SK-N-MC (cell line): ENCODE results near the gene ADAM20.
"Not testable (repeated sequence)": the region's sequence is repeated elsewhere in the genome, so short reads cannot be mapped to it uniquely, and the experiment has no call there.

ENCODE experiments used
- DNase-seq: peaks from one replicate; pipeline ENCODE4 v3.0.0-alpha.2; 2011; ENCODE audit warnings: low read depth, low spot score
- H3K27ac ChIP-seq: fragments of 200-600 bp; sonication (generic); 2 replicates; pipeline ENCODE4 v1.5.1; 2016; ENCODE audit warnings: mixed run types
- H3K36me3 ChIP-seq: fragments of 200-600 bp; sonication (generic); 2 replicates; pipeline ENCODE4 v1.6.1; 2017; ENCODE audit warnings: antibody characterized with exemption, low read length, mixed read lengths; ENCODE audit not compliant: insufficient read depth
- H3K4me3 ChIP-seq: fragments of 200-600 bp; sonication (generic); 2 replicates; pipeline ENCODE4 v1.5.1; 2016
- H3K9ac ChIP-seq: fragments of 200-600 bp; sonication (generic); 2 replicates; pipeline ENCODE4 v1.8.0; 2017; ENCODE audit warnings: mixed run types, mixed read lengths; ENCODE audit not compliant: insufficient read length
- H3K9me3 ChIP-seq: fragments of 200-600 bp; sonication (generic); 2 replicates; pipeline ENCODE4 v1.6.1; 2017; ENCODE audit warnings: low read depth, mild to moderate bottlenecking, antibody characterized with exemption, low read length, moderate library complexity, mixed read lengths
- EZH2 ChIP-seq: fragments of 200-600 bp; sonication (generic); IDR thresholded peaks from one replicate; pipeline ENCODE4 v1.6.1; 2017; ENCODE audit warnings: antibody characterized with exemption
- FOXP2 ChIP-seq: optimal IDR thresholded peaks from 2 replicates; pipeline ENCODE3; 2011; ENCODE audit warnings: mild to moderate bottlenecking, moderate library complexity; ENCODE audit not compliant: insufficient read depth; ENCODE audit errors: extremely low read length, control extremely low read depth
- POLR2AphosphoS5 ChIP-seq: IDR thresholded peaks from 2 replicates; pipeline ENCODE4 v1.6.1; 2012; ENCODE audit warnings: mild to moderate bottlenecking, low read depth, low read length, borderline replicate concordance

ADAM20 gene

DNA sequence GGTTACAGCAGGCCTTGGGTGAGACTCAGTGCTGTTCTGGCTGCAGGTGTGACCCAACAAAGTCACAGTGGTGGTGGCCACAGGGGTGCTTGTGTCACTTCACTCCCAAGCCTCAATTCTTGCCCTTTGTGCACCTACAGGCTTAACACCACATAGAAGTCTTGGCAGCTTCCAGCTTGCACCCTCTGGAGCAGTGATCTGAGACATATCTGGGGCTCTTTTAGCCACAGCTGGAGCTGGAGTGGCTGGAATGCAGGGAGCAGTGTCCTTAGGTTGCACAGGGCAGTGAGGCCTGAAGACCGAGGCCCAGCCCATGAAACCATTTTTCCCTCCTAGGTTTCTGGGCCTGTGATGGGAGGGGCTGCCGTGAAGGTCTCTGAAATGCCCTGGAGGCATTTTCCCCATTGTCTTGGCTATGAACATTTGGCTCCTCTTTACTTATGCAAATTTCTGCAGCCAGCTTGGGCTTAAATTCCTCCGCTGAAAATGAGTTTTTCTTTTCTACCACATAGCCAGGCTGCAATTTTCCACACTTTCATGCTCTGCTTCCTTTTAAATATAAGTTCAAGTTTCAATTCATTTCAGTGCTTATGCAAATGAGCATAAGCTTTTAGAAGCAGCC lies 45.1 kb downstream of the ADAM20 start:
- H3K27ac ChIP-seq = no peak overlapping the region
- no peak overlapping the region for H3K9ac ChIP-seq
- no peak overlapping the region for H3K4me3 ChIP-seq
- TF ChIP-seq EZH2 (no peak), POLR2AphosphoS5 (no peak), FOXP2 (no peak)
- H3K36me3 ChIP-seq = no peaks in the 10 kb centered on the region; the same call in 1 of the 2 replicates
- H3K9me3 ChIP-seq = peaks cover 6% of the 10 kb centered on the region; the same call in 1 of the 2 replicates
- no peak for DNase-seq

DNA sequence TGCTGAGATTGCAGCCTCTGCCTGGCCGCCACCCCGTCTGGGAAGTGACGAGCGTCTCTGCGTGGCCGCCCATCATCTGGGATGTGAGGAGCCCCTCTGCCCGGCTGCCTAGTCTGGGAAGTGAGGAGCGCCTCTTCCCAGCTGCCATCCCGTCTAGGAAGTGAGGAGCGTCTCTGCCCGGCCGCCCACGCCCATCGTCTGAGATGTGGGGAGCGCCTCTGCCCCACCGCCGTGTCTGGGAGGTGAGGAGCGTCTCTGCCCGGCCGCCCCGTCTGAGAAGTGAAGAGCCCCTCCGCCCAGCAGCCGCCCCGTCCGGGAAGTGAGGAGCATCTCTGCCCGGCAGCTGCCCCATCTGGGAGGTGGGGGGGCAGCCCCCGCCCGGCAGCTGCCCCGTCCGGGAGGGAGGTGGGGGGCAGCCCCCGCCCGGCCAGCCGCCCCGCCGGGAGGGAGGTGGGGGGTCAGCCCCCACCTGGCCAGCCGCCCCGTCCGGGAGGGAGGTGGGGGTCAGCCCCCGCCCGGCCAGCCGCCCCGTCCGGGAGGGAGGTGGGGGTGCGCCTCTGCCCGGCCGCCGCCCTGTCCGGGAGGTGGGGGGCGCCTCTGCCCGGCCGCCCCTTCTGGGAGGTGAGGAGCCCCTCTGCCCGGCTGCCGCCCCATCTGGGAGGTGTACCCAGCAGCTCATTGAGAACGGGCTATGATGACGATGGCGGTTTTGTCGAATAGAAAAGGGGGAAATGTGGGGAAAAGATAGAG lies 57.3 kb downstream of the ADAM20 start:
- DNase-seq, H3K27ac ChIP-seq, H3K9me3 ChIP-seq, H3K4me3 ChIP-seq, H3K9ac ChIP-seq, H3K36me3 ChIP-seq: not testable (repeated sequence)

- not testable (repeated sequence) for H3K27ac ChIP-seq, H3K4me3 ChIP-seq, DNase-seq, H3K9ac ChIP-seq, H3K36me3 ChIP-seq, H3K9me3 ChIP-seq
These were observed 59.3 kb downstream of the ADAM20 start for GRCh38 chr14:70475459-70475858.

DNA sequence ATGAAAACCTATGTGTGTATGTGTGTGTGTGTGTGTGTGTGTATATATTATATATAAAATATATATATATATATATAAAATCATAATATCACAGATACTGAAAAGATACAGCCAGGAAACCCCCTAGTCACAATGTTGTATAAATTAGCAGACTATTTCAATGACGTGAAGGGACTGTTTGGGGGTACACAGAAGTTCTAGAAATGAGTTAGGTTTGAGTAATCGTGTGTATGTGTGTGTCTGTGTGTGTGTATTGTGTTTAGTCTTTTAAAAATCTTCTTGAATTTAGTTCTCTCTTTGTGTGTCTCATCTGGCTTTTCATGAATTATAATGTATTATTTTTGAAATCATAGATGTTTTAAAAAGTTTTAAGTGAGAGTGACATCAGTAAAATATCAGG lies 61.0 kb downstream of the ADAM20 start:
- no peak for DNase-seq
- Histone ChIP-seq H3K36me3 (no peaks in the 10 kb centered on the region), H3K27ac (no peak overlapping the region), H3K4me3 (no peak overlapping the region), H3K9ac (no peak overlapping the region), H3K9me3 (no peaks in the 10 kb centered on the region)
- TF ChIP-seq EZH2 (no peak), FOXP2 (no peak), POLR2AphosphoS5 (no peak)
